K562 (cell line): ENCODE measurements around the gene ZMIZ1. TPM values are rescaled to one million over a fixed set of nuclear protein-coding genes. Genes with fewer than 3 reads are reported as not detected.

ENCODE experiments used
- ATAC-seq: fragments of 200-7000 bp; cut with Tn5 transposase; 3 replicates; pipeline ENCODE4 v1.9.1; 2020; ENCODE audit warnings: moderate library complexity
- BruUV-seq: library from RNA; stranded (reverse); fragments of 400-500 nt; replicated peaks from 2 replicates; lab custom pipeline; 2021; lab: Mats Ljungman, UMichigan
- CTCF ChIA-PET: fragments of 300-600 bp; formaldehyde crosslinking; extraction: SDS; loops from one replicate; lab custom pipeline; 2021; ENCODE audit warnings: low intra/inter-chr PET ratio; lab: Yijun Ruan, JAX
- POLR2A ChIA-PET: fragments of 300-600, 350-650 bp; sonication (Branson Sonifier 250); formaldehyde crosslinking; extraction: SDS; loops from one replicate; lab custom pipeline; 2021; ENCODE audit warnings: antibody characterized with exemption, inconsistent platforms; lab: Yijun Ruan, JAX
- DNase-seq, 4 experiments: peaks; one replicate each; pipeline versions ENCODE4 v3.0.0 to v3.0.0-alpha.2; 2011 to 2018; ENCODE audit warnings: low spot score in 3 of 4, mixed read lengths in 3 of 4; ENCODE audit errors: extremely low read depth in 1 of 4
- FAIRE-seq: peaks from 2 replicates; lab custom pipeline; 2011; peaks lifted over from hg19 to GRCh38; lab: Jason Lieb, UNC
- H2AFZ ChIP-seq: 2 replicates; pipeline ENCODE4 v1.6.0; 2011; ENCODE audit warnings: low read depth, low read length, control low read depth, inconsistent platforms
- H3K27ac ChIP-seq: fragments of 200-600 bp; 3 replicates; pipeline ENCODE4 v1.8.0; 2011; ENCODE audit warnings: low read depth, mild to moderate bottlenecking, control low read depth, inconsistent platforms, low read length, moderate library complexity, mixed read lengths; ENCODE audit errors: extremely low read depth
- H3K27me3 ChIP-seq, 2 experiments: fragments of 300-600 bp in 1 of 2; 2 replicates in 1 of 2; 3 replicates in 1 of 2; pipeline versions ENCODE4 v1.6.0 to v1.8.0; 2011; ENCODE audit warnings: inconsistent platforms in 2 of 2, low read length in 2 of 2, mild to moderate bottlenecking in 1 of 2, mixed read lengths in 1 of 2, moderate library complexity in 1 of 2; ENCODE audit not compliant: control insufficient read depth in 2 of 2, insufficient read depth in 2 of 2
- H3K36me3 ChIP-seq: fragments of 300-600 bp; 3 replicates; pipeline ENCODE4 v1.8.0; 2011; ENCODE audit warnings: mild to moderate bottlenecking, low read length, inconsistent platforms; ENCODE audit not compliant: control insufficient read depth, insufficient read depth
- H3K4me1 ChIP-seq, 2 experiments: fragments of 200-600 bp in 1 of 2; replicated peaks in 1 of 2; 2 replicates in 1 of 2; 3 replicates in 1 of 2; pipeline versions ENCODE4 v1.5.1 to v1.8.0; 2011; ENCODE audit warnings: inconsistent platforms in 2 of 2, low read length in 2 of 2, mild to moderate bottlenecking in 1 of 2, mixed read lengths in 1 of 2, moderate library complexity in 1 of 2; ENCODE audit not compliant: control insufficient read depth in 2 of 2, insufficient read depth in 2 of 2
- H3K4me2 ChIP-seq: 2 replicates; pipeline ENCODE4 v1.6.1; 2011; ENCODE audit warnings: low read length, control low read depth, inconsistent platforms, mixed read lengths; ENCODE audit not compliant: insufficient read depth
- H3K4me3 ChIP-seq: fragments of 200-600 bp; sonication (generic), shearing (Covaris generic); 2 replicates; pipeline ENCODE4 v1.5.1; 2016; ENCODE audit warnings: control low read depth, inconsistent platforms
- H3K79me2 ChIP-seq: fragments of 200-600 bp; 3 replicates; pipeline ENCODE4 v1.8.0; 2011; ENCODE audit warnings: low read length, inconsistent platforms; ENCODE audit not compliant: control insufficient read depth, insufficient read depth
- H3K9ac ChIP-seq, 2 experiments: 2 replicates each; pipeline versions ENCODE4 v1.6.0 to v1.6.1; 2011; ENCODE audit warnings: low read depth in 2 of 2, low read length in 2 of 2, control low read depth in 1 of 2, inconsistent platforms in 1 of 2, mild to moderate bottlenecking in 1 of 2, mixed read lengths in 1 of 2; ENCODE audit not compliant: insufficient read depth in 1 of 2
- H3K9me1 ChIP-seq: one replicate; pipeline ENCODE4 v1.6.0; 2011; ENCODE audit warnings: inconsistent platforms, mild to moderate bottlenecking, low read length, moderate library complexity; ENCODE audit not compliant: control insufficient read depth, insufficient read depth
- H3K9me3 ChIP-seq: replicated peaks from 2 replicates; pipeline ENCODE4 v1.5.1; 2011; ENCODE audit warnings: low read depth, low read length, inconsistent platforms; ENCODE audit not compliant: control insufficient read depth, insufficient read depth
- H4K20me1 ChIP-seq: replicated peaks from 2 replicates; pipeline ENCODE4 v1.6.1; 2011; ENCODE audit warnings: low read length, inconsistent platforms, mixed read lengths; ENCODE audit not compliant: control insufficient read depth, insufficient read depth
- ESRRA ChIP-seq: fragments of 450-650 bp; IDR thresholded peaks from 2 replicates; pipeline ENCODE4 v1.6.1; 2014; ENCODE audit warnings: low read depth, mild to moderate bottlenecking, moderate library complexity, borderline replicate concordance
- EWSR1 ChIP-seq: fragments of 450-650 bp; IDR thresholded peaks from 2 replicates; pipeline ENCODE4 v1.6.1; 2018; ENCODE audit warnings: borderline replicate concordance, mild to moderate bottlenecking, low read depth, moderate library complexity; ENCODE audit not compliant: partially characterized antibody
- FOXA3 ChIP-seq, 2 experiments: fragments of 450-650 bp in 1 of 2; sonication (generic) in 1 of 2; formaldehyde crosslinking; IDR thresholded peaks in 1 of 2; conservative IDR thresholded peaks in 1 of 2; 2 replicates each; pipeline versions ENCODE4 v1.4.0 to v1.8.0; 2020 to 2022; ENCODE audit warnings: mild to moderate bottlenecking in 2 of 2, missing genetic modification reagents in 1 of 2
- GATAD2B ChIP-seq: fragments of 450-650 bp; IDR thresholded peaks from 2 replicates; pipeline ENCODE4 v1.6.1; 2017; ENCODE audit warnings: mild to moderate bottlenecking, borderline replicate concordance
- KDM1A ChIP-seq, 2 experiments: fragments of 450-650 bp; IDR thresholded peaks; 2 replicates each; pipeline ENCODE4 v1.6.1; 2016; ENCODE audit warnings: mild to moderate bottlenecking in 2 of 2
- MAX ChIP-seq: sonication (generic); formaldehyde crosslinking; IDR thresholded peaks from 2 replicates; pipeline ENCODE4 v1.9.0; 2022; ENCODE audit warnings: mild to moderate bottlenecking, missing genetic modification reagents
- SAFB ChIP-seq: fragments of 200-400 bp; formaldehyde crosslinking; IDR thresholded peaks from 2 replicates; pipeline ENCODE4 v1.6.1; 2017; ENCODE audit warnings: low read depth, low read length, borderline replicate concordance
- SLC30A9 ChIP-seq: fragments of 250-450 bp; sonication (Bioruptor Pico); IDR thresholded peaks from 2 replicates; pipeline ENCODE4 v1.8.0; 2022; ENCODE audit warnings: mild to moderate bottlenecking, moderate library complexity
- SMARCA4 ChIP-seq: fragments of 450-650 bp; IDR thresholded peaks from 2 replicates; pipeline ENCODE4 v1.6.1; 2016
- SRF ChIP-seq, 2 experiments: fragments of 250-450, 450-650 bp in 1 of 2; sonication (Bioruptor Pico) in 1 of 2; sonication (generic) in 1 of 2; formaldehyde crosslinking; IDR thresholded peaks; 2 replicates each; pipeline versions ENCODE4 v1.5.0 to v1.5.1; 2020 to 2022; ENCODE audit warnings: mild to moderate bottlenecking in 1 of 2, missing genetic modification reagents in 1 of 2
- TCF3 ChIP-seq: sonication (generic); formaldehyde crosslinking; IDR thresholded peaks from 2 replicates; pipeline ENCODE4 v1.4.0; 2020; ENCODE audit warnings: mild to moderate bottlenecking, missing genetic modification reagents
- XRCC3 ChIP-seq: fragments of 450-650 bp; IDR thresholded peaks from 2 replicates; pipeline ENCODE4 v1.6.1; 2017; ENCODE audit warnings: mild to moderate bottlenecking, moderate library complexity
- WGBS: fragments of 100-300 bp; shearing (Covaris generic); methylation state at CpG from one replicate; pipeline ENCODE4 v1.1.6; 2016; ENCODE audit warnings: low coverage, mixed read lengths; ENCODE audit not compliant: insufficient coverage; ENCODE audit errors: missing lambda C conversion rate; 5-methylcytosine and 5-hydroxymethylcytosine counted together
- in situ Hi-C: fragments of 300-500 bp; cut with MboI; formaldehyde crosslinking; loops from 4 replicates; pipeline ENCODE4 v1.15.0; 2018; ENCODE audit warnings: inconsistent platforms, mixed read lengths
- intact Hi-C: fragments of 100-400 bp; cut with micrococcal nuclease; formaldehyde crosslinking; loops from 2 replicates; pipeline ENCODE4 v1.14.2; 2022
- polyA plus RNA-seq, 8 experiments: library from polyadenylated mRNA; depleted of rRNA in 4 of 8; stranded (reverse) in 5 of 8; unstranded in 3 of 8; fragments of >200 nt; fragmentation: Nextera tagmentation in 2 of 8; fragmentation: Illumina TruSeq in 1 of 8; extraction: Ambion mirVana in 2 of 8; extraction: Trizol in 1 of 8; gene quantifications; 2 replicates each; pipeline versions ENCODE4 v1.2.1 to v1.2.3, GENCODE V29; 2011 to 2014; ENCODE audit warnings: inconsistent platforms in 1 of 8, missing spikeins in 1 of 8
- total RNA-seq, 7 experiments: library from RNA; depleted of rRNA in 6 of 7; stranded (reverse); fragments of >200 nt in 6 of 7; fragmentation: Illumina TruSeq in 2 of 7; extraction: Trizol in 2 of 7; gene quantifications; 2 replicates each; pipeline versions ENCODE4 v1.2.1 to v1.2.3, GENCODE V29; 2011 to 2021; ENCODE audit warnings: low replicate concordance in 1 of 7
- TF ChIP-seq, protein P1 (sequence below): fragments of 450-650 bp; IDR thresholded peaks from 2 replicates; pipeline ENCODE4 v1.6.1; 2017; ENCODE audit warnings: antibody characterized with exemption

Gene ZMIZ1
- total and polyA plus RNA-seq, 9 of the 15 experiments (the other 6 are each of a cell fraction or from before 2014, with no cell fraction given): 1.0 to 37.3 (median 4.3) TPM

GRCh38 chr10:79230850-79231249 lies 162.1 kb downstream of the ZMIZ1 start:
- Histone ChIP-seq H3K79me2 (no peaks in the 10 kb centered on the region), H3K9me1 (no peaks in the 10 kb centered on the region), H3K9me3 (no peaks in the 10 kb centered on the region), H3K27me3 (no peaks in the 10 kb centered on the region), H3K4me2 (no peak overlapping the region), H3K9ac (no peak overlapping the region), H3K36me3 (peaks cover 23% of the 10 kb centered on the region; the same call in 2 of the 3 replicates), H2AFZ (no peak overlapping the region), H3K4me3 (no peak overlapping the region), H4K20me1 (peaks cover 5% of the 10 kb centered on the region; the same call in 1 of the 2 replicates)
- no peak for ATAC-seq
- ChIA-PET CTCF (no interaction called here), POLR2A (no interaction called here)
- no peak for DNase-seq
- no peak for FAIRE-seq
- BruUV-seq: no TSS peak
- intact Hi-C loops (no loop called here), in situ Hi-C loops (no loop called here)
- 78% methylated on average over 4 of the region's 4 CpGs for WGBS
- TF ChIP-seq XRCC3 (no peak), FOXA3 (CRISPR knock-in tag; conservative IDR thresholded peaks at IDR 0.05 in 1 of 2, IDR thresholded peaks at IDR 0.05 in 1 of 2) (no peak), SAFB (no peak), EWSR1 (no peak), ESRRA (no peak), TCF3 (CRISPR knock-in tag) (no peak), SRF (CRISPR knock-in tag; IDR thresholded peaks at IDR 0.05) (no peak), MAX (no peak), KDM1A (IDR thresholded peaks at IDR 0.05) (no peak), GATAD2B (no peak), SLC30A9 (CRISPR knock-in tag) (no peak), SMARCA4 (no peak)
- TF ChIP-seq, protein P1, sequence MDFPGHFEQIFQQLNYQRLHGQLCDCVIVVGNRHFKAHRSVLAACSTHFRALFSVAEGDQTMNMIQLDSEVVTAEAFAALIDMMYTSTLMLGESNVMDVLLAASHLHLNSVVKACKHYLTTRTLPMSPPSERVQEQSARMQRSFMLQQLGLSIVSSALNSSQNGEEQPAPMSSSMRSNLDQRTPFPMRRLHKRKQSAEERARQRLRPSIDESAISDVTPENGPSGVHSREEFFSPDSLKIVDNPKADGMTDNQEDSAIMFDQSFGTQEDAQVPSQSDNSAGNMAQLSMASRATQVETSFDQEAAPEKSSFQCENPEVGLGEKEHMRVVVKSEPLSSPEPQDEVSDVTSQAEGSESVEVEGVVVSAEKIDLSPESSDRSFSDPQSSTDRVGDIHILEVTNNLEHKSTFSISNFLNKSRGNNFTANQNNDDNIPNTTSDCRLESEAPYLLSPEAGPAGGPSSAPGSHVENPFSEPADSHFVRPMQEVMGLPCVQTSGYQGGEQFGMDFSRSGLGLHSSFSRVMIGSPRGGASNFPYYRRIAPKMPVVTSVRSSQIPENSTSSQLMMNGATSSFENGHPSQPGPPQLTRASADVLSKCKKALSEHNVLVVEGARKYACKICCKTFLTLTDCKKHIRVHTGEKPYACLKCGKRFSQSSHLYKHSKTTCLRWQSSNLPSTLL: no peak
- TF ChIP-seq, all 486 proteins: peak for 0
- Histone ChIP-seq H3K4me1 (peaks cover 0 to 4% of the 10 kb centered on the region in 2 experiments; a peak in 1 of 5 replicates), H3K27ac (no peak overlapping the region)
